ENCODE results near the gene TCP1. TPM values are rescaled to one million over a fixed set of nuclear protein-coding genes. Genes with fewer than 3 reads are reported as not detected.
A peak's percentile ranks its signal among the peaks of the same experiment; 100 is the strongest.

TCP1 gene
- total RNA-seq (100 to 1,000 TPM; 112 to 170 TPM), polyA plus RNA-seq (ENCODE audit: insufficient read length in 6 of 6) (100 to 1,000 TPM; 237 to 267 (median 250) TPM)
- long read RNA-seq, donor 1, transcript TCP1-201 (12 exons, 2,499 nt), result major isoform, 38 of 242 reads
- long read RNA-seq, donor 1, partial matches to known transcripts, result 90 of 242 reads
- long read RNA-seq, donor 1, other reads (novel, unspliced or antisense), result 112 of 242 reads
- long read RNA-seq, donor 2, transcript TCP1-201 (12 exons, 2,499 nt), result major isoform, 42 of 94 reads
- long read RNA-seq, donor 2, partial matches to known transcripts, result 39 of 94 reads
- long read RNA-seq, donor 2, other reads (novel, unspliced or antisense), result 9 of 94 reads
- long read RNA-seq, donor 3, transcript TCP1-201 (12 exons, 2,499 nt), result major isoform, 35 of 44 reads
- long read RNA-seq, donor 3, partial matches to known transcripts, result 7 of 44 reads
- long read RNA-seq, donor 3, other reads (novel, unspliced or antisense), result 0 of 44 reads
- long read RNA-seq, donor 4, transcript TCP1-201 (12 exons, 2,499 nt), result major isoform, 58 of 62 reads
- long read RNA-seq, donor 4, partial matches to known transcripts, result 3 of 62 reads
- long read RNA-seq, donor 4, other reads (novel, unspliced or antisense), result 1 of 62 reads
- long read RNA-seq, donor 5, transcript TCP1-201 (12 exons, 2,499 nt), result major isoform, 43 of 115 reads
- long read RNA-seq, donor 5, partial matches to known transcripts, result 65 of 115 reads
- long read RNA-seq, donor 5, other reads (novel, unspliced or antisense), result 5 of 115 reads
- long read RNA-seq, donor 6, transcript TCP1-201 (12 exons, 2,499 nt), result major isoform, 25 of 206 reads
- long read RNA-seq, donor 6, partial matches to known transcripts, result 111 of 206 reads
- long read RNA-seq, donor 6, other reads (novel, unspliced or antisense), result 70 of 206 reads
- long read RNA-seq, donor 7, transcript TCP1-201 (12 exons, 2,499 nt), result major isoform, 15 of 17 reads
- long read RNA-seq, donor 7, partial matches to known transcripts, result 0 of 17 reads
- long read RNA-seq, donor 7, other reads (novel, unspliced or antisense), result 0 of 17 reads
- long read RNA-seq, donor 8, transcript TCP1-201 (12 exons, 2,499 nt), result major isoform, 36 of 42 reads
- long read RNA-seq, donor 8, partial matches to known transcripts, result 6 of 42 reads
- long read RNA-seq, donor 8, other reads (novel, unspliced or antisense), result 0 of 42 reads
- long read RNA-seq, donor 9, partial matches to known transcripts, result 0 of 1 reads
- long read RNA-seq, donor 9, other reads (novel, unspliced or antisense), result 0 of 1 reads
- long read RNA-seq, donor 10, transcript TCP1-201 (12 exons, 2,499 nt), result major isoform, 42 of 53 reads
- long read RNA-seq, donor 10, partial matches to known transcripts, result 7 of 53 reads
- long read RNA-seq, donor 10, other reads (novel, unspliced or antisense), result 3 of 53 reads
- long read RNA-seq, donor 11, transcript TCP1-201 (12 exons, 2,499 nt), result major isoform, 43 of 83 reads
- long read RNA-seq, donor 11, partial matches to known transcripts, result 30 of 83 reads
- long read RNA-seq, donor 11, other reads (novel, unspliced or antisense), result 8 of 83 reads
- long read RNA-seq, donor 12, transcript TCP1-201 (12 exons, 2,499 nt), result major isoform, 22 of 33 reads
- long read RNA-seq, donor 12, partial matches to known transcripts, result 8 of 33 reads
- long read RNA-seq, donor 12, other reads (novel, unspliced or antisense), result 0 of 33 reads

GRCh38 chr6:159789377-159790148 is at the start of gene TCP1:
TSS of gene TCP1 (minus strand) at chr6:159789602. CDS start at chr6:159789468, 134 bp downstream.
- ATAC-seq, result peak; percentile 88
- Histone ChIP-seq H3K4me1 (peaks cover 25 to 65% of the 10 kb centered on the region in 2 donors), H3K36me3 (peaks cover 0 to 52% of the 10 kb centered on the region in 2 donors), H3K9me3 (no peaks in the 10 kb centered on the region), H3K27ac (peak within 1 kb of the TSS; percentile 89 to 97), H3K4me3 (peak within 1 kb of the TSS; percentile 100), H3K27me3 (no peaks in the 10 kb centered on the region)
- DNase-seq, result peak; percentile 98 to 100 (median 100)
- no peak for TF ChIP-seq CTCF (IDR thresholded peaks at IDR 0.05)
- intact Hi-C loops (cut with DNase I), result no loop called here

GRCh38 chr6:159838020-159838744 is 48.8 kb upstream of the TCP1 start:
- H3K4me1 ChIP-seq, result no peaks in the 10 kb centered on the region
- no peak overlapping the region for H3K4me3 ChIP-seq
- no peaks in the 10 kb centered on the region for H3K36me3 ChIP-seq
- H3K9me3 ChIP-seq, result no peaks in the 10 kb centered on the region
- H3K27me3 ChIP-seq, result no peaks in the 10 kb centered on the region
- intact Hi-C loops (cut with DNase I), result no loop called here
- TF ChIP-seq CTCF (IDR thresholded peaks at IDR 0.05), result no peak
- DNase-seq (no peak), ATAC-seq (no peak)
- H3K27ac ChIP-seq, result no peak overlapping the region

- ATAC-seq (no peak), DNase-seq (no peak)
- H3K9me3 ChIP-seq, result no peaks in the 10 kb centered on the region
- H3K27me3 ChIP-seq, result no peaks in the 10 kb centered on the region
- no peak overlapping the region for H3K4me3 ChIP-seq
- no peak for TF ChIP-seq CTCF (IDR thresholded peaks at IDR 0.05)
- intact Hi-C loops (cut with DNase I), result no loop called here
- no peak overlapping the region for H3K27ac ChIP-seq
- H3K4me1 ChIP-seq, result no peaks in the 10 kb centered on the region
- H3K36me3 ChIP-seq, result no peaks in the 10 kb centered on the region
These were observed 48.1 kb upstream of the TCP1 start for GRCh38 chr6:159837511-159837910.
